HG02763 (cell line): Measurements from ENCODE around the gene ACSBG1.

Experiments used
- ATAC-seq: cut with Tn5 transposase; IDR thresholded peaks from one replicate; pipeline ENCODE4 v1.9.1; 2021; ENCODE audit warnings: mild to moderate bottlenecking, moderate library complexity; ENCODE audit not compliant: unreplicated experiment

The ACSBG1 gene

GRCh38 chr15:78222745-78223395 lies 11.5 kb downstream of the ACSBG1 start:
- ATAC-seq, result no peak

GRCh38 chr15:78220713-78221112 lies 13.7 kb downstream of the ACSBG1 start:
- no peak for ATAC-seq

DNA sequence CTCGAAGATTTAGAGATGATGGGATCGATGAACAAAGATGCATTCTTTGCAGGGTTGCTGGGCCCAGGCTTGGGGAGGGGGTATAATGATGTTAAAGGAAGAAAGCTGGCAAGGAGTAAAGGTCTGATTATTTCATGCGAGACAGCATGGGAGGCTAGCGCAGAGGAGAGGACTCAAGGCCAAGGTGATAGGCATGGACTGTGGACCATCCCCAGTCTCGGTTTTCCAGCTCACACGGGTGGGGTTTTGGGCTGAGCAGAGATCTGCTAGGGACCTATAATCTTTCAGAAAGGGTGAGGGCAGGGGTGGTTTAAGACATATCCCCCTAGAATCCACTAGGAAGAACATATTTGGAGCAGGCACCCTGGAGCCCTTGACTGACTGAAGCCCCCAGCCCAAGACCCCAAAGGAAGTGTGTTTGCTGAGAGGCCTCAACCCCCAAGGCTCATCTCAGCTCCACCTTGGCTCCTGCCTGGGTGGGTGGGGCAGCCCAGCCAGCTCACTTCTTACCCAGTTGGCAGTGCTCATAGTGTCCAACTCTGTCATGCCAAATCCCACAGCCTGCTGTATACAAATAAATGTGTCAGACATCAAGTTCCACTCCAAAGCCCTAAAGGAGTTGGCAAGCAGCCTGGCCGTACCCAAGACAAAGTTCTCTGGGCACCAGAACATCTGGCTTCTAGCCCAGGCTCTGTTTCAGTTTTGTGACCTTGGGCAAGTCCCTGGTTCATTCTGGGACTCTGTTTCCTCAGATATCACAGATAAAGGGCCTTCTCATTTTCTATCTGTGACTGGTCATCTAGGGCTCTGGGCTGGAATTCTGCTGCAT lies 17.9 kb downstream of the ACSBG1 start:
- ATAC-seq, result no peak

GRCh38 chr15:78213956-78214355 lies 20.4 kb downstream of the ACSBG1 start:
- no peak for ATAC-seq

GRCh38 chr15:78213425-78213750 lies 21.0 kb downstream of the ACSBG1 start:
- ATAC-seq, result no peak

- ATAC-seq, result no peak
Observed at GRCh38 chr15:78212546-78213424, 21.6 kb downstream of the ACSBG1 start.

DNA sequence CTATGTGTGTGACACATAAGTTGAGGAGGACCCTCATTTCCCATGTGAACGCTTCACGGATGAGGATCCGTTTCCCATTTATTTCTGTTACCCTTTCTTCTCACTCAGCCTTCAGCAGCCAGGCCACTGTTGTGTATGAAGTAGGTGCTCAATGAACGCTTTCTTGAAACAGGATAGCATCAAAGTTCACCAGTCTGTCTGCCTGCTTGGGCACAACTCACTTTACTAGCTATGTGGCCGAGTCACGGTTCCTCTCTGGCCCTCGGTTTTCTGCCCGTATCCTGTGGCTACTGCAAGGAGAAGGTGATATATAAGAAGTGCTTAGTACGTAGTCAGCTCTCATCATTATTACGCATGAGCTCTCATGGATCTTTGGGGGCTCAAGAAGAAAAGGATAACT lies 22.4 kb downstream of the ACSBG1 start:
- no peak for ATAC-seq

GRCh38 chr15:78211189-78211921 lies 23.0 kb downstream of the ACSBG1 start:
- ATAC-seq, result no peak

DNA sequence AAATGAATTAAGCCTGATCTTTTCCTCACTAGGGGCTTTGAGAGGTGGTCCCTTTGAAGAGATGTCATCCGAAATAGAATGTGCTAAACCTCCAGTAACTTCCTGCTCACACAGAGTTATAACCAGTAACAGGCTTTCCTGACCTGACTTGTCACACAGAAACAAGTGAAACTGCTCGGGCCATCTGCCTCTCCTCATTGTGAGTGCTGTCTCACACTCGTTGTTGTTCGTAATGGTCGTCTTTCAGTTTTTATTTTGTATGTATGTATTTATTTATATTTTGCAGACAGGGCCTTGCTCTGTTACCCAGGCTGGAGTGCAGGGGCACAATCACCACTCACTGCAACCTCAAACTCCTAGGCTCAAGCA lies 24.0 kb downstream of the ACSBG1 start:
- ATAC-seq, result no peak

GRCh38 chr15:78209646-78210348 lies 24.6 kb downstream of the ACSBG1 start:
- no peak for ATAC-seq

GRCh38 chr15:78208887-78209645 lies 25.3 kb downstream of the ACSBG1 start:
- no peak for ATAC-seq

DNA sequence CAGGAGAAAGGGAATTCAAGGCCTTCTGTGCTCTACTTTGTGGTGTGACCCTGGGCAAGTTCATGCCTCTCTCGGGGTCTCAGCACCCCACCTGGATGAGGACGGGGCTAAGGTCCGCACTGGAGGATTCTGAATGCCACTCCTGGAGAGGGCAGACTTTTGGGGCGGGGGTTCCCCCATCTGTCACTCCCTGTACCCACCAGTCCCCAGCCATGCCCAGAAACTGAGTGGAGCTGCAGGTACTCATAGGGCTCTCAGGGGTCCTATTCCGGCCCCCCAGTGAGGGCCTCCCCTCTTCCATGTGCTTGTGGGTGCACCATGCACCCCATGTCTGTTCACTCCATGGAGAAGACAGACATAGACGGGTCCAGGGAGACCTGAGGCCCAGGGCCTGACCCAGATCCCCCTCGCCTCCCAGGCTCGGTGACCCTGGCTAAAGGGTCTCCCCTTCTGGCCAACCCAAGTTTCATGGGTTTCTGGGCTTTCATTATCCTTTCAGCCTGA lies 26.0 kb downstream of the ACSBG1 start:
- no peak for ATAC-seq

DNA sequence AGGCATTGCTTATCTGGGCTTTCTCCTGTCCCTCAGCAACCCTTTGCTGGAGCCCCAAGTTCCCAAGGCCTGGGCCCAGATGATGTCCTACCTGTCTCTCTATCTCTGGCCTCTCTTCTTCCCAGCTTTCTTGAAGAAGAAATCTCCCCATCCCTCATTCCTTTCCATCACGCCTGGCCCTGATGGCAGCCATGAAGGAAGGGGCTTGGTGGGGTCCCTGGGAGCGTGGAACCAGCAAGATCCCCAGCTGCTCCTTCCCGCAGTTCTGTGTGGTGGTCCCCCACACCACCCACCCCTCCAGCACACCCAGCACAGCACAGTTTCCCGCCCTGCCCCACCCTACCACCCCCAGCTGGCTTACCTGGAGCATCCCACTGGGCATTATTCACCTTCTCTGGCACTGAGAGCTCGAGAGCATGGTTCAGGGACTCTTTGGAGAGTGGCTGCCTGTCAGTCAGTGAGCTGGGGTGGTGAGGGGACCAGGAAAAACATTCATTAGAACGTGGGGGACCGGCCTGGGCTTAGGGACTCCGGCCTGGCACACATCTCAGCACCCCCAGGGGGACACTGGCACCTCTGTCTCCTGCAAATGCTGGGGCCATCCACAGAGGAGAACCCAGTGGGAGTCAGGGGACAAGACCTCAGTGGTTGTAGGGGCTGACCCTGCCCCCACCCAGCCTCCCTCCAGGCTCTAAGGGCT lies 26.6 kb downstream of the ACSBG1 start:
- no peak for ATAC-seq

GRCh38 chr15:78207110-78207458 lies 27.3 kb downstream of the ACSBG1 start:
- ATAC-seq, result no peak

DNA sequence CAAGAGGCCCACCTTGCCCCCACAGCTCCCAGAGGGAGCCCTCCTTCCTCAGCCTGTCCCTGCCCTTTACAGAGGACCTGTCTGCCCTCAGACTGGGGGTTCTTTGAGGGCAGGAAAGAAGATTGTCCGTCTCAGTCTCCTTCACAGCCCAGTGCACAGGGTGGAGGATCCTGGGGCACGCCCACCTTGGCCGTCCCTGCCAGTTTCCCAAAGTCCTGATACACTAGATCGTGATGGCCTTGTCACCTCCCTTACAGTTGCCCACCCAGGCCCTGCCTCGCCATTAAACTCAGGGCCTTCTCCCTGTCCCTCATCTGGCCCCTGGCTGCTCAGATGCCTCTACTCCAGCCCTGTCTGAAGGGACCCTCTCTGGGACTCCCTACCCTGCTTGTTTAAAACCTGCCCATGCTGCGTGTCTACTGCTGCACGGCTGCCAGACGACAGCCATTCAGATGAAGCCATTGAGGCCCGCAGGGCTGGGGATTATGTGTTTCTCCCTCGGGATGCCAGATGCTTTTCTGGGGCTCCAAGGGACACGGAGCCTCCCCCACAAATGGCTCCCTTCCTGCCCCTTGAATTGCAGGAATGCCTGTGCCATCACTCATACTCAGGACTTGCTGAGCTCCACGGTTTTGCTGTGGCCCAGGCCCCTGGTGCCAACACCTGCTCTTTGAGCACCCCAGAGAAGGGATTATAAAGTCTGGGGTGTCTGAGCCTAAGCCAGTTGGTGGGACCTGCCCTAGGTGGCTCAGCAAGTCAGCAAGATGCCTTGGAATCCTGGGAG lies 27.8 kb downstream of the ACSBG1 start:
- no peak for ATAC-seq

GRCh38 chr15:78205856-78206255 lies 28.5 kb downstream of the ACSBG1 start:
- no peak for ATAC-seq

DNA sequence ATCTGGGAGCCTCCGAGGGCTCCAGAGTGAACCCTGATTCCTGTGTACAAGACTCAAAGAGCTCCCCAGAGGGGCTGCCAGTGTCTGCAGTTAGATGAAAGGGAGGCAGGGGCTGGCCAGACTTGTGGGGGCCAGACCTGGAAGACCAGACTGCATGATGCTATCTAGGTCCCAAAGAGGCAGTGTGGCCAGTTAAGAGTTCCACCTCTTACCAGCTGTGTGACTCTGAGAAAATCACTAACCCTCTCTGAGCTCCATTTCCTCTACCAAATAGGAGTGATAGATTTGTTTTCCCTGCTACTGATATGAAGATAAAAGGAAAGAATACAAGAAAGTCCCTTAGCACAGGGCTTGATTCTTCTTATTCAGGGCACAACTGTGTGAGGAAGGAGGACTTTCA lies 29.0 kb downstream of the ACSBG1 start:
- no peak for ATAC-seq
